CD14-positive monocyte (primary cell): ENCODE measurements around the gene YIPF6. TPM values are rescaled to one million over a fixed set of nuclear protein-coding genes. Genes with fewer than 3 reads are reported as not detected.

Experiments
- DNase-seq, 3 donors: peaks; one replicate each; pipeline ENCODE4 v3.0.0-alpha.2; 2011 to 2022
- H2AFZ ChIP-seq: 2 replicates; pipeline ENCODE4 v1.6.0; 2012; ENCODE audit warnings: mild to moderate bottlenecking, low read depth, low read length, inconsistent platforms; ENCODE audit not compliant: insufficient read depth, poor library complexity, severe bottlenecking
- H3K27ac ChIP-seq, 2 donors: 1 replicate in 1 of 2; 2 replicates in 1 of 2; pipeline ENCODE4 v1.5.1; 2012 to 2013; ENCODE audit warnings: low read length in 2 of 2, control low read depth in 1 of 2, inconsistent platforms in 1 of 2, low read depth in 1 of 2, mild to moderate bottlenecking in 1 of 2
- H3K27me3 ChIP-seq, 2 donors: one replicate each; pipeline versions ENCODE4 v1.6.0 to v1.6.1; 2011 to 2013; ENCODE audit warnings: low read length in 2 of 2; ENCODE audit not compliant: control insufficient read depth in 2 of 2, insufficient read depth in 2 of 2
- H3K36me3 ChIP-seq, 2 donors: replicated peaks in 1 of 2; 1 replicate in 1 of 2; 2 replicates in 1 of 2; pipeline versions ENCODE4 v1.5.1 to v1.6.1; 2012 to 2013; ENCODE audit warnings: low read length in 2 of 2, control low read depth in 1 of 2, inconsistent platforms in 1 of 2, mild to moderate bottlenecking in 1 of 2; ENCODE audit not compliant: insufficient read depth in 2 of 2, control insufficient read depth in 1 of 2
- H3K4me1 ChIP-seq, 2 donors: 1 replicate in 1 of 2; 2 replicates in 1 of 2; pipeline versions ENCODE4 v1.5.1 to v1.6.1; 2012 to 2013; ENCODE audit warnings: low read length in 2 of 2, control low read depth in 1 of 2, inconsistent platforms in 1 of 2, mild to moderate bottlenecking in 1 of 2, moderate library complexity in 1 of 2; ENCODE audit not compliant: insufficient read depth in 2 of 2, control insufficient read depth in 1 of 2
- H3K4me2 ChIP-seq: replicated peaks from 2 replicates; pipeline ENCODE3; 2012; ENCODE audit warnings: low read length, moderate library complexity, mild to moderate bottlenecking; ENCODE audit not compliant: poor library complexity, severe bottlenecking; ENCODE audit errors: extremely low read depth
- H3K4me3 ChIP-seq, 3 experiments: fragments of 200-600 bp in 1 of 3; sonication (generic) in 1 of 3; replicated peaks in 1 of 3; 1 replicate in 2 of 3; 2 replicates in 1 of 3; pipeline ENCODE4 v1.5.1; 2011 to 2013; ENCODE audit warnings: low read length in 3 of 3, mild to moderate bottlenecking in 3 of 3, control low read depth in 2 of 3, low read depth in 2 of 3, inconsistent platforms in 1 of 3, moderate library complexity in 1 of 3
- H3K79me2 ChIP-seq: 2 replicates; pipeline ENCODE4 v1.6.0; 2012; ENCODE audit warnings: mild to moderate bottlenecking, control low read depth, inconsistent platforms, low read length, moderate library complexity; ENCODE audit not compliant: insufficient read depth
- H3K9ac ChIP-seq: 2 replicates; pipeline ENCODE4 v1.6.0; 2017; ENCODE audit warnings: low read length, mild to moderate bottlenecking; ENCODE audit not compliant: insufficient read depth, poor library complexity, severe bottlenecking
- H3K9me3 ChIP-seq, 2 donors: replicated peaks in 1 of 2; 1 replicate in 1 of 2; 2 replicates in 1 of 2; pipeline versions ENCODE4 v1.5.1 to v1.6.1; 2012 to 2013; ENCODE audit warnings: low read length in 2 of 2, control low read depth in 1 of 2; ENCODE audit not compliant: control insufficient read depth in 1 of 2, insufficient read depth in 1 of 2
- H4K20me1 ChIP-seq: 2 replicates; pipeline ENCODE4 v1.6.0; 2012; ENCODE audit warnings: mild to moderate bottlenecking, low read length, control low read depth, moderate library complexity; ENCODE audit not compliant: insufficient read depth
- H3K27ac Mint-ChIP-seq, 7 donors: one replicate each; pipeline ENCODE4 v1.8.0; 2020; ENCODE audit warnings: mild to moderate bottlenecking in 7 of 7, mixed read lengths in 7 of 7, moderate library complexity in 6 of 7, inconsistent platforms in 2 of 7
- H3K27me3 Mint-ChIP-seq, 3 donors: one replicate each; pipeline ENCODE4 v1.8.0; 2021 to 2022; ENCODE audit warnings: low read depth in 3 of 3, mild to moderate bottlenecking in 3 of 3, mixed read lengths in 3 of 3, moderate library complexity in 3 of 3, inconsistent platforms in 1 of 3
- H3K36me3 Mint-ChIP-seq, 2 donors: one replicate each; pipeline ENCODE4 v1.8.0; 2020; ENCODE audit warnings: mixed read lengths in 2 of 2, inconsistent platforms in 1 of 2, mild to moderate bottlenecking in 1 of 2
- H3K4me1 Mint-ChIP-seq: one replicate; pipeline ENCODE4 v1.8.0; 2020; ENCODE audit warnings: mild to moderate bottlenecking, mixed read lengths
- H3K4me3 Mint-ChIP-seq, 2 donors: one replicate each; pipeline ENCODE4 v1.8.0; 2020; ENCODE audit warnings: mild to moderate bottlenecking in 2 of 2, mixed read lengths in 2 of 2, moderate library complexity in 1 of 2
- H3K9me3 Mint-ChIP-seq, 7 donors: one replicate each; pipeline ENCODE4 v1.8.0; 2020 to 2022; ENCODE audit warnings: mixed read lengths in 7 of 7, mild to moderate bottlenecking in 6 of 7, moderate library complexity in 6 of 7, inconsistent platforms in 2 of 7
- WGBS: methylation state at CpG from one replicate; pipeline ENCODE4 v1.1.5; 2013; ENCODE audit warnings: missing lambda C conversion rate; ENCODE audit not compliant: insufficient coverage; 5-methylcytosine and 5-hydroxymethylcytosine counted together
- intact Hi-C, 2 donors: fragments of 100-400 bp; cut with micrococcal nuclease; formaldehyde crosslinking; loops; one replicate each; pipeline versions ENCODE4 v1.15.0 to v1.15.1; 2023
- polyA plus RNA-seq, 3 donors: library from polyadenylated mRNA; depleted of rRNA in 1 of 3; unstranded in 2 of 3; stranded (reverse) in 1 of 3; fragments of 300-500 nt in 2 of 3; fragments of >200 nt in 1 of 3; fragmentation: Illumina TruSeq in 2 of 3; gene quantifications; 1 replicate in 2 of 3; 2 replicates in 1 of 3; pipeline ENCODE4 v1.2.3, GENCODE V29; 2012 to 2021
- TF ChIP-seq, protein P1 (sequence below): fragments of 200-600 bp; IDR thresholded peaks from one replicate; pipeline ENCODE4 v1.8.0; 2022; ENCODE audit warnings: antibody characterized with exemption, mild to moderate bottlenecking

YIPF6 gene
- polyA plus RNA-seq, 3 donors, result 3.8 to 23.6 (median 21.0) TPM

DNA sequence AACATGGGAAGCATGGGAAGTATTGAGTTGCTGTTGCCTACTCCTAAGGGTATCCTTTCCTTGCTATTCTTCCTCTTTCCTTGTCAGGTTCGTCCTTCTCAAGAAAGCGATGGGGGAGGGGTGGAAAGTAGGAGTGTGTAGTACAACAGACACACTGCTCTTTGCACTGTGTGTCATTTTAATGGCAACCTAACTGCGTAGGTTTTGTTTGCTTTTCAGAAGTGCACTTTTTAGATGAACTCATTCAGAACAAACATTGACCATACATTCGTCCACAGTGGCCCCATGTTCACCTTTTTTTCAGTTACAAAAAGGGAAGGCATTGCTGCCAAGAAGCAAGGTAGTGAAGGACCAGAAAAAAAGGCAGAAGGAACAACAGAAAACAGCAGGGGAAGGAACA, 10.2 kb upstream of the YIPF6 start:
- TF ChIP-seq, protein P1, sequence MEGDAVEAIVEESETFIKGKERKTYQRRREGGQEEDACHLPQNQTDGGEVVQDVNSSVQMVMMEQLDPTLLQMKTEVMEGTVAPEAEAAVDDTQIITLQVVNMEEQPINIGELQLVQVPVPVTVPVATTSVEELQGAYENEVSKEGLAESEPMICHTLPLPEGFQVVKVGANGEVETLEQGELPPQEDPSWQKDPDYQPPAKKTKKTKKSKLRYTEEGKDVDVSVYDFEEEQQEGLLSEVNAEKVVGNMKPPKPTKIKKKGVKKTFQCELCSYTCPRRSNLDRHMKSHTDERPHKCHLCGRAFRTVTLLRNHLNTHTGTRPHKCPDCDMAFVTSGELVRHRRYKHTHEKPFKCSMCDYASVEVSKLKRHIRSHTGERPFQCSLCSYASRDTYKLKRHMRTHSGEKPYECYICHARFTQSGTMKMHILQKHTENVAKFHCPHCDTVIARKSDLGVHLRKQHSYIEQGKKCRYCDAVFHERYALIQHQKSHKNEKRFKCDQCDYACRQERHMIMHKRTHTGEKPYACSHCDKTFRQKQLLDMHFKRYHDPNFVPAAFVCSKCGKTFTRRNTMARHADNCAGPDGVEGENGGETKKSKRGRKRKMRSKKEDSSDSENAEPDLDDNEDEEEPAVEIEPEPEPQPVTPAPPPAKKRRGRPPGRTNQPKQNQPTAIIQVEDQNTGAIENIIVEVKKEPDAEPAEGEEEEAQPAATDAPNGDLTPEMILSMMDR, result no peak
- Histone ChIP-seq H3K4me2 (no peak overlapping the region), H3K9ac (no peak overlapping the region), H3K27ac (no peak overlapping the region), H3K36me3 (no peaks in the 10 kb centered on the region), H4K20me1 (no peaks in the 10 kb centered on the region), H3K4me1 (no peaks in the 10 kb centered on the region), H3K79me2 (no peaks in the 10 kb centered on the region), H3K27me3 (no peaks in the 10 kb centered on the region), H3K9me3 (no peaks in the 10 kb centered on the region), H2AFZ (no peak overlapping the region), H3K4me3 (no peak overlapping the region)
- Mint-ChIP-seq H3K4me1 (no peaks in the 10 kb centered on the region), H3K27me3 (peaks cover 2 to 6% (median 5%) of the 10 kb centered on the region in 3 donors), H3K4me3 (no peak overlapping the region), H3K36me3 (no peaks in the 10 kb centered on the region), H3K9me3 (peaks cover 0 to 9% (median 2%) of the 10 kb centered on the region in 7 donors), H3K27ac (no peak overlapping the region)
- intact Hi-C loops, result no loop called here
- no CpG with 5 or more reads among the region's 4 CpGs for WGBS
- DNase-seq, result no peak

GRCh38 chrX:68490644-68491043, 8.2 kb upstream of the YIPF6 start:
- no peaks in the 10 kb centered on the region for H4K20me1 ChIP-seq
- Mint-ChIP-seq H3K27me3 (peaks cover 2 to 6% (median 2%) of the 10 kb centered on the region in 3 donors), H3K27ac (no peak overlapping the region), H3K36me3 (no peaks in the 10 kb centered on the region), H3K9me3 (peaks cover 0 to 8% (median 2%) of the 10 kb centered on the region in 7 donors), H3K4me3 (no peak overlapping the region), H3K4me1 (no peaks in the 10 kb centered on the region)
- DNase-seq, result peak in 1 of 3 donors; percentile 4
- no peaks in the 10 kb centered on the region for H3K79me2 ChIP-seq
- no peak overlapping the region for H3K4me3 ChIP-seq
- no peaks in the 10 kb centered on the region for H3K9me3 ChIP-seq
- intact Hi-C loops, result loop anchor here in 1 of 2 donors (10.0 kb wide), 1 partner anchor 296 kb away; no protein-coding TSS in a partner anchor
- TF ChIP-seq, protein P1, result peak; percentile 47
- H3K27ac ChIP-seq, result no peak overlapping the region
- H3K4me1 ChIP-seq, result no peaks in the 10 kb centered on the region
- no peaks in the 10 kb centered on the region for H3K27me3 ChIP-seq
- H3K36me3 ChIP-seq, result no peaks in the 10 kb centered on the region
- H3K4me2 ChIP-seq, result no peak overlapping the region
- no peak overlapping the region for H3K9ac ChIP-seq
- H2AFZ ChIP-seq, result no peak overlapping the region
